Lower lobe of right lung (tissue), 2 donors: ENCODE measurements around the gene RCC1. TPM values are rescaled to one million over a fixed set of nuclear protein-coding genes. Genes with fewer than 3 reads are reported as not detected.
A peak's percentile ranks its signal among the peaks of the same experiment; 100 is the strongest.
"Not testable (repeated sequence)": the region's sequence is repeated elsewhere in the genome, so short reads cannot be mapped to it uniquely, and the experiment has no call there.

ENCODE experiments used
- ATAC-seq, 2 donors: fragments of 200-7000 bp; cut with Tn5 transposase; one replicate each; pipeline ENCODE4 v1.9.1; 2020 to 2022; ENCODE audit warnings: mild to moderate bottlenecking in 2 of 2, moderate library complexity in 2 of 2
- DNase-seq: peaks from one replicate; pipeline ENCODE4 v3.0.0-alpha.2; 2020
- H3K27ac ChIP-seq: fragments of 200-600 bp; one replicate; pipeline ENCODE4 v1.8.0; 2022
- H3K27me3 ChIP-seq: fragments of 200-600 bp; one replicate; pipeline ENCODE4 v1.8.0; 2022; ENCODE audit warnings: low read depth
- H3K36me3 ChIP-seq: fragments of 200-600 bp; one replicate; pipeline ENCODE4 v1.8.0; 2022; ENCODE audit warnings: mild to moderate bottlenecking
- H3K4me1 ChIP-seq: fragments of 200-600 bp; one replicate; pipeline ENCODE4 v1.8.0; 2022
- H3K4me3 ChIP-seq: fragments of 200-600 bp; one replicate; pipeline ENCODE4 v1.8.0; 2022; ENCODE audit warnings: mild to moderate bottlenecking
- H3K9me3 ChIP-seq: fragments of 200-600 bp; one replicate; pipeline ENCODE4 v1.8.0; 2022
- intact Hi-C: fragments of 100-400 bp; cut with DNase I; formaldehyde crosslinking; loops from one replicate; pipeline ENCODE4 v1.11.0; 2022
- total RNA-seq: library from RNA; stranded (reverse); fragmentation: NEBNext Ultra II Directional; extraction: Animal tissue kit (Norgen Biotek cat#: 25700); gene quantifications from one replicate; pipeline ENCODE4 v1.2.1, GENCODE V29; 2021
- TF ChIP-seq, protein P1 (sequence below): fragments of 200-600 bp; IDR thresholded peaks from one replicate; pipeline ENCODE4 v1.8.0; 2022; ENCODE audit warnings: antibody characterized with exemption, mild to moderate bottlenecking
- donor health status: DM: no; HTN: yes; CAD: no; lungs with severe emphysema.

RCC1 gene
- total RNA-seq, 1 donor from 2014 or later = 29.1 TPM

- H3K27me3 ChIP-seq = no peaks in the 10 kb centered on the region
- no peaks in the 10 kb centered on the region for H3K9me3 ChIP-seq
- peak overlapping the region; percentile 4 for H3K4me3 ChIP-seq
- H3K27ac ChIP-seq = no peak overlapping the region
- H3K4me1 ChIP-seq = peaks cover 61% of the 10 kb centered on the region
- no peak for DNase-seq
- no peak for ATAC-seq
- intact Hi-C loops = no loop called here
- H3K36me3 ChIP-seq = peaks cover 79% of the 10 kb centered on the region
- TF ChIP-seq, protein P1, sequence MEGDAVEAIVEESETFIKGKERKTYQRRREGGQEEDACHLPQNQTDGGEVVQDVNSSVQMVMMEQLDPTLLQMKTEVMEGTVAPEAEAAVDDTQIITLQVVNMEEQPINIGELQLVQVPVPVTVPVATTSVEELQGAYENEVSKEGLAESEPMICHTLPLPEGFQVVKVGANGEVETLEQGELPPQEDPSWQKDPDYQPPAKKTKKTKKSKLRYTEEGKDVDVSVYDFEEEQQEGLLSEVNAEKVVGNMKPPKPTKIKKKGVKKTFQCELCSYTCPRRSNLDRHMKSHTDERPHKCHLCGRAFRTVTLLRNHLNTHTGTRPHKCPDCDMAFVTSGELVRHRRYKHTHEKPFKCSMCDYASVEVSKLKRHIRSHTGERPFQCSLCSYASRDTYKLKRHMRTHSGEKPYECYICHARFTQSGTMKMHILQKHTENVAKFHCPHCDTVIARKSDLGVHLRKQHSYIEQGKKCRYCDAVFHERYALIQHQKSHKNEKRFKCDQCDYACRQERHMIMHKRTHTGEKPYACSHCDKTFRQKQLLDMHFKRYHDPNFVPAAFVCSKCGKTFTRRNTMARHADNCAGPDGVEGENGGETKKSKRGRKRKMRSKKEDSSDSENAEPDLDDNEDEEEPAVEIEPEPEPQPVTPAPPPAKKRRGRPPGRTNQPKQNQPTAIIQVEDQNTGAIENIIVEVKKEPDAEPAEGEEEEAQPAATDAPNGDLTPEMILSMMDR = no peak
These were observed 6.3 kb downstream of the RCC1 start for GRCh38 chr1:28512058-28512611.

GRCh38 chr1:28514445-28514933 is 8.6 kb downstream of the RCC1 start:
- H3K27ac ChIP-seq, H3K27me3 ChIP-seq, DNase-seq, H3K9me3 ChIP-seq, ATAC-seq, H3K4me3 ChIP-seq, intact Hi-C loops: not testable (repeated sequence)
- Histone ChIP-seq H3K36me3 (peaks cover 59% of the 10 kb centered on the region), H3K4me1 (peaks cover 51% of the 10 kb centered on the region)

DNA sequence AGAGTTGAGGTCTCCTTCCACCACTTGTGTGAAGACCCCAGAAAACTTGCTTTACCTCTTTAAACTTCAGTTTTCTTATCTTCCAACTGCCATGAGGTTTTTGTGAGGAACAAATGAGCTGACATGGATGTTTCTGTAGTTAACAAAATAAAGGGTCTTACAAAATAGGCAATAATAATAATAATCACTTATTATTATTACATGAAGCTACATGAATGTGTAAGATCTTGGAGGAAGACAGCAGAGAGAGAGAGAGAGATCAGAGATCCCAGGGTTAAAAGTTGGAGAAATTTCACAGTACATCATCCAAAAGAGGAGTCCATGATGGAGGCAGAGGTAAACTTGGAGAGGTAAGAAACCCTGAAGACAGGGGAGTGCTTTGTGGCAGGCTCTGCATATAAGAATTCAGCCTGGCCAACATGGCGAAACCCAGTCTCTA is 10.7 kb downstream of the RCC1 start:
- no peak for ATAC-seq
- intact Hi-C loops = no loop called here
- TF ChIP-seq, protein P1 = no peak
- peaks cover 39% of the 10 kb centered on the region for H3K36me3 ChIP-seq
- no peak overlapping the region for H3K27ac ChIP-seq
- no peak overlapping the region for H3K4me3 ChIP-seq
- H3K9me3 ChIP-seq = no peaks in the 10 kb centered on the region
- peaks cover 32% of the 10 kb centered on the region for H3K4me1 ChIP-seq
- H3K27me3 ChIP-seq = no peaks in the 10 kb centered on the region
- no peak for DNase-seq

DNA sequence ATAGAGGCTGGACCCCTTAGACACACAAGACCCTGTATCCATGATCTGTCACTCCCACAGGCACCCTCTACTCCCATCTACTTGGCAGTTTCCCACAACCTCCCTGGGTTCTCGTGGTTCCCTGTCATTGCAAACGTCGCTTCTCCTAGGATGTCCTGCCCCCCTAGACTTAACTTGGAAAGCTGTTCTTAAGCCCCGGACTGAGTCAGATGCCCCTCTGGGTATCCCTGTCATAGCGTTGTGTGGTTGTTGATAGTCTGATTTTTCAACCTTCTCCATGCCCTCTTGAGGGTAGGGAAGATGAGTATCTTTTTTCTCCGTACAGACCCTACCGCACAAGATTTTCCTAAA is 11.8 kb downstream of the RCC1 start:
- H3K4me1 ChIP-seq = peaks cover 22% of the 10 kb centered on the region
- H3K4me3 ChIP-seq = peak overlapping the region; percentile 77
- ATAC-seq = peak in 1 of 2 donors; percentile 3
- intact Hi-C loops = no loop called here
- no peaks in the 10 kb centered on the region for H3K9me3 ChIP-seq
- H3K27ac ChIP-seq = peak overlapping the region; percentile 77
- peaks cover 28% of the 10 kb centered on the region for H3K36me3 ChIP-seq
- TF ChIP-seq, protein P1 = no peak
- DNase-seq = no peak
- H3K27me3 ChIP-seq = no peaks in the 10 kb centered on the region

GRCh38 chr1:28518000-28518744 is 12.3 kb downstream of the RCC1 start:
- ATAC-seq (peak; percentile 95 to 97), DNase-seq (peak; percentile 95)
- Histone ChIP-seq H3K27ac (peak overlapping the region; percentile 77), H3K36me3 (peaks cover 22% of the 10 kb centered on the region), H3K27me3 (no peaks in the 10 kb centered on the region), H3K4me3 (peak overlapping the region; percentile 77), H3K9me3 (no peaks in the 10 kb centered on the region), H3K4me1 (peaks cover 18% of the 10 kb centered on the region)
- TF ChIP-seq, protein P1 = peak; percentile 99
- intact Hi-C loops = no loop called here

DNA sequence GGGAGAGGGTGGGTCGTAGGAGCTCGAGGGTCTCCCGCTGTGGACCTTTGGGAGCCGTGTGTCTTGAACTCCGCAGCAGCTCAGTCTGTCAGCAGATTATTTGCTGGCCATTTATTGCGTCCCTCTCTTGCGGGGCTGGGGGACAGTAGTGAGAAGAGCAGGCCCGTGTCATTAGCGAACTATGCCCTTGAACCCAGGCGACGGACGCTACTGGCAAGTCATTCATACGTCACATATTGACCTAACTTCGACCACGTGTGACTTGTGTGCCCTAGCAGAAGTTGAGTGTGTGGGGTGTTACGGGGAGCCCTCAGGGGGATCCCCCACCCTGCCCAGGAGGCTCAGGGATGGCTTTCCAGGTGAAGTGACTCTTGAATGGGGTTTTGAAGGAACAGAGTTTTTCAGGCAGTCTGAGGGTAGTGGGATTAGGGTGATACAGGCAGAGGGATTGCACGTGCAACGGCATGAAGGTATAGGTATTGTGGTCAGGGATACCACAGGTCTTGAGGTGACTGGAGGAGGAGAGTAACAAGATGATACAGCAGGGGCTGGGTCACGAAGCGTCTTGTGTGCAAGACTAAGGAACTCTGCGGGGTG is 13.0 kb downstream of the RCC1 start:
- DNase-seq (no peak), ATAC-seq (peak in 1 of 2 donors; percentile 1)
- TF ChIP-seq, protein P1 = no peak
- H3K27ac ChIP-seq = peak overlapping the region; percentile 77
- peak overlapping the region; percentile 77 for H3K4me3 ChIP-seq
- H3K9me3 ChIP-seq = no peaks in the 10 kb centered on the region
- intact Hi-C loops = no loop called here
- H3K36me3 ChIP-seq = peaks cover 15% of the 10 kb centered on the region
- no peaks in the 10 kb centered on the region for H3K27me3 ChIP-seq
- peaks cover 14% of the 10 kb centered on the region for H3K4me1 ChIP-seq
